ENCODE data around the gene HCAR3. TPM values are rescaled to one million over a fixed set of nuclear protein-coding genes. Genes with fewer than 3 reads are reported as not detected.
A peak's percentile ranks its signal among the peaks of the same experiment; 100 is the strongest.

Gene HCAR3
- total and polyA plus RNA-seq, 2 of the 13 experiments (the other 11 are each of a cell fraction or from before 2014, with no cell fraction given), result 0.11 to 12.8 TPM

GRCh38 chr12:122721057-122721545, 4.5 kb upstream of the HCAR3 start (continued):
- TF ChIP-seq CSRNP2 (CRISPR knock-in tag; conservative IDR thresholded peaks at IDR 0.05; ENCODE audit: low read depth), result no peak
- TF ChIP-seq SMAD1 (CRISPR knock-in tag; IDR thresholded peaks at IDR 0.05; ENCODE audit: borderline replicate concordance, low read depth), result no peak
- TF ChIP-seq ZNF574 (CRISPR knock-in tag; IDR thresholded peaks at IDR 0.05), result 0 out of 2 replicates have a peak, but pooled peaks have one; percentile 33
- no peak for TF ChIP-seq ZNF816 (CRISPR knock-in tag; IDR thresholded peaks at IDR 0.05; ENCODE audit: borderline replicate concordance)
- no peak for TF ChIP-seq THAP9 (CRISPR knock-in tag; IDR thresholded peaks at IDR 0.05; ENCODE audit: borderline replicate concordance)
- TF ChIP-seq ZNF430 (CRISPR knock-in tag; IDR thresholded peaks at IDR 0.05), result peak; percentile 47; the same call in 1 of the 2 replicates
- TF ChIP-seq RARA (CRISPR knock-in tag; IDR thresholded peaks at IDR 0.05), result peak; percentile 55
- no peak for TF ChIP-seq ZNF713 (CRISPR knock-in tag; IDR thresholded peaks at IDR 0.05)
- no peak for TF ChIP-seq ZNF280D (CRISPR knock-in tag; IDR thresholded peaks at IDR 0.05)
- no peak for TF ChIP-seq SMAD9 (CRISPR knock-in tag; IDR thresholded peaks at IDR 0.05)
- TF ChIP-seq CBX5 (CRISPR knock-in tag; IDR thresholded peaks at IDR 0.05; ENCODE audit: borderline replicate concordance), result no peak
- TF ChIP-seq ZNF275 (CRISPR knock-in tag; IDR thresholded peaks at IDR 0.05; ENCODE audit: borderline replicate concordance), result no peak
- no peak for TF ChIP-seq TCF12 (IDR thresholded peaks at IDR 0.05)
- TF ChIP-seq TCF12 (CRISPR knock-in tag; IDR thresholded peaks at IDR 0.05), result no peak
- TF ChIP-seq MIER2 (CRISPR knock-in tag; IDR thresholded peaks at IDR 0.05), result no peak
- no peak for TF ChIP-seq ZNF414 (CRISPR knock-in tag; IDR thresholded peaks at IDR 0.05)
- TF ChIP-seq RBM22 (optimal IDR thresholded peaks at IDR 0.05; ENCODE audit: low read length), result no peak
